Right atrium auricular region (tissue), 2 donors: ENCODE results near the gene KCNA2. TPM values are rescaled to one million over a fixed set of nuclear protein-coding genes. Genes with fewer than 3 reads are reported as not detected.

Experiments used
- DNase-seq: peaks from one replicate; pipeline ENCODE4 v3.0.0-alpha.2; 2019; ENCODE audit warnings: low spot score
- H3K27ac ChIP-seq, 2 donors: fragments of 200-600 bp; sonication (generic); 1 replicate in 1 of 2; 2 replicates in 1 of 2; pipeline ENCODE4 v1.5.1; 2016 to 2019
- H3K27me3 ChIP-seq, 2 donors: fragments of 200-600 bp; sonication (generic); one replicate each; pipeline versions ENCODE4 v1.5.1 to v1.6.0; 2017 to 2019
- H3K36me3 ChIP-seq: fragments of 200-600 bp; sonication (generic); one replicate; pipeline ENCODE4 v1.5.1; 2016
- H3K4me1 ChIP-seq, 2 donors: fragments of 200-600 bp; sonication (generic); one replicate each; pipeline versions ENCODE4 v1.5.1 to v1.6.0; 2017 to 2019
- H3K4me3 ChIP-seq, 2 donors: fragments of 200-600 bp; sonication (generic); 1 replicate in 1 of 2; 2 replicates in 1 of 2; pipeline ENCODE4 v1.5.1; 2017 to 2019; ENCODE audit warnings: mild to moderate bottlenecking in 1 of 2, moderate library complexity in 1 of 2
- H3K9me3 ChIP-seq, 2 donors: fragments of 200-600 bp; sonication (generic); one replicate each; pipeline ENCODE4 v1.5.1; 2019
- CTCF ChIP-seq, 2 donors: fragments of 200-600 bp; sonication (generic); IDR thresholded peaks; one replicate each; pipeline ENCODE4 v1.5.1; 2019; ENCODE audit warnings: antibody characterized with exemption in 2 of 2
- total RNA-seq, 2 donors: library from RNA; depleted of rRNA; stranded (reverse); fragments of >200 nt; gene quantifications; one replicate each; pipeline ENCODE4 v1.1.0, GENCODE V29; 2016

The KCNA2 gene
- under 1 TPM; 0.28 to 0.78 TPM for total RNA-seq

DNA sequence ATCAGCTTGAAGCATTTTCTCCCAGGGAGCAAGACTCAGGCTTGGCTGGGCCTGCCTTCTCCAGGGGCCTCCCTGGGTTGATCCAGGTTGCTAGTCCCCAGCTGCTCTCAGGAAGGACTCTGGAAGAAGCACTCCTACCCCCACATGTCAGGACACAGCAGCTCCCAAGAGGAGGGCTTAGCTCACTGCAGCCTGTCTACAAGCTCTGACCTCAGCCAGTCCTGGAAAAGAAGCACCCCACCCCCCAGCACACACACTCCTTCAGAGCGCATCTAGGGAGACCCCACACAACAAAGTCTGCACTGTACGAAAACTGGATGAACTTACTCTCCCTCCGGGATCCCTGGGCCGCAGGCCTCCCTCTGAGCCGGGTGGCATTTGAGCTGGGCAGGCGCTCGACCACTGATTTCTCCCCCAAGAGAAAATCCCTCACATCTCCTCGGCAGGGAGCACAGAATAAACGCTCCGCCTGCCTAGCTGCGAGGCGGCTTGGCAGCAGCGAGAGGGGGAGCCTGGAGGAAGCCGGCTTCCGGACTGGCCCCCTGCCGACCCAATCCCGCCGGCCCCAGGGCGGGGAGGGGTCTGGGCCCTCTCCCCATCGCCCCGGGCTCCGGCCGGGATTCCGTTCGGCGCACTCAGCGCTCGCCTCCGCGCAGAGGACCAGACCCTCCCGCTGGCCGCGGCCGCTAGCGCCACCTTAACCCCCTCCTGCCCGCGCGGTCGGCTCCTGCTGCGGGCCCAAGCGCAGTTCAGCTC, at the start of gene KCNA2:
KCNA2 (minus strand) TSS at position 458 of the 756 bp plus-strand sequence. CDS start 1,576 bp downstream, outside the sequence.
- Histone ChIP-seq H3K9me3 (no peaks in the 10 kb centered on the region), H3K27ac (peak within 1 kb of the TSS; percentile 20 to 51), H3K27me3 (peaks cover 0 to 6% of the 10 kb centered on the region in 2 donors), H3K4me1 (peaks cover 0 to 29% of the 10 kb centered on the region in 2 donors), H3K36me3 (no peaks in the 10 kb centered on the region), H3K4me3 (peak within 1 kb of the TSS; percentile 46 to 63)
- no peak for DNase-seq
- TF ChIP-seq CTCF (IDR thresholded peaks at IDR 0.05): no peak

DNA sequence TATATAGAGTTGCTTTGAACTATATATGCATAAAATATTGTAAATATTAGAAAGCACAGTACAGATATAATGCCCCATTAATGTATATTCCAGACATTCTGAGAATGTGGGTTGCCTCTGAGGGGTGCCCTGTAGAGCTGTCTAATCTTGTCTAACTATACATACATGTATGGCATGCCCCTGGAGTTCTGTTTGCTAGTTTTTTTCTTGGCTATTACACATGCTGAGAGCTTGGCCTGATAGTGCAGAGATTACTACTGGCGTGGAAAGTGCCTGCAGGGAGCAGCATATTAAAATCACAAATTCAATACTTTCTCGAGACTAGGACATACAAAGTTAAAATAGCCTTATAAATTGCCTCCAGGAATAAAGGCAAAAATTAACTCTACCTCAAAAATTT, 44.5 kb upstream of the KCNA2 start:
- DNase-seq: no peak
- no peaks in the 10 kb centered on the region for H3K9me3 ChIP-seq
- no peaks in the 10 kb centered on the region for H3K36me3 ChIP-seq
- peaks cover 0 to 12% of the 10 kb centered on the region in 2 donors for H3K4me1 ChIP-seq
- H3K27ac ChIP-seq: no peak overlapping the region
- no peak overlapping the region for H3K4me3 ChIP-seq
- no peaks in the 10 kb centered on the region for H3K27me3 ChIP-seq
- no peak for TF ChIP-seq CTCF (IDR thresholded peaks at IDR 0.05)

GRCh38 chr1:110648417-110648816, 42.3 kb upstream of the KCNA2 start:
- no peaks in the 10 kb centered on the region for H3K36me3 ChIP-seq
- H3K27ac ChIP-seq: no peak overlapping the region
- no peak for TF ChIP-seq CTCF (IDR thresholded peaks at IDR 0.05)
- no peak for DNase-seq
- no peak overlapping the region for H3K4me3 ChIP-seq
- peaks cover 0 to 12% of the 10 kb centered on the region in 2 donors for H3K4me1 ChIP-seq
- H3K27me3 ChIP-seq: no peaks in the 10 kb centered on the region
- no peaks in the 10 kb centered on the region for H3K9me3 ChIP-seq

DNA sequence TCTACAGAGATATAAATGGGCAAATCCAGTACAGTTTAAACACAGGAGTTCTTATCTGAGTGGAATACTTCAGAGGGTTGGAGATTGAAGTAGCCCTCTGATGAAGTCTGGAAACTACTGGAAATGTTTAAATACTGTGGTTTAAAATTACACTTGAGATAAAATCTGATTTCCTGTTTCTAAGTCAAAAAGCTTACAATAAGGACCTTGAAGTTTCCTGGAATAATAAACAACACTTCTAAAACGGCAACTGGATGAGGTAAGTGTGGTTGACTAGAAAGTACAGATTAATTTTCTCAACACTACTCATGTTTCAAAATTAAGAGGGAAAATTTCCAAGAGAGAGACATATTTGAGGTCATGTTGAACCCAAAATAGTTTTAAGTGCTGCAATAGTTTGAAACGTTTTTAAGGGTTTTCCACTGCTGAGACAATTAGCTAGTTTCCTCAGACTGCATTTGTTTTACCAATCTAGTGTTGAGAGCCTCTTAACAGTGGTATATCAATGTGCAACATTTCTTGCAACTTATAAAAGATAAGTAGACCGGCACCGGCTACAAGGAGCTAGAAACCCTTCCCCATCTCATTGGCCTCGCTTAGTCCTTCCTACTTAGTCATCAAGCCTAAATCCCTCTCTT, 41.2 kb upstream of the KCNA2 start:
- peaks cover 0 to 12% of the 10 kb centered on the region in 2 donors for H3K4me1 ChIP-seq
- H3K27me3 ChIP-seq: no peaks in the 10 kb centered on the region
- no peak for TF ChIP-seq CTCF (IDR thresholded peaks at IDR 0.05)
- no peak for DNase-seq
- no peaks in the 10 kb centered on the region for H3K9me3 ChIP-seq
- H3K4me3 ChIP-seq: no peak overlapping the region
- H3K36me3 ChIP-seq: no peaks in the 10 kb centered on the region
- H3K27ac ChIP-seq: no peak overlapping the region

GRCh38 chr1:110645821-110646735, 39.9 kb upstream of the KCNA2 start:
- H3K4me1 ChIP-seq: peaks cover 0 to 12% of the 10 kb centered on the region in 2 donors
- no peaks in the 10 kb centered on the region for H3K9me3 ChIP-seq
- no peak overlapping the region for H3K4me3 ChIP-seq
- no peaks in the 10 kb centered on the region for H3K27me3 ChIP-seq
- TF ChIP-seq CTCF (IDR thresholded peaks at IDR 0.05): no peak
- DNase-seq: no peak
- H3K27ac ChIP-seq: peak overlapping the region in 1 of 2 donors; percentile 38
- H3K36me3 ChIP-seq: no peaks in the 10 kb centered on the region
